ENCODE measurements around the gene NFASC.

The NFASC gene

GRCh38 chr1:205045146-205045545 lies 174.5 kb downstream of the NFASC start:
- Histone ChIP-seq H3K27ac (ENCODE audit: low read length) (no peak overlapping the region), H3K4me3 (ENCODE audit: low read depth in 1 of 2, low read length in 2 of 2) (no peak overlapping the region), H3K27me3 (ENCODE audit: low read depth, low read length) (peaks cover 43% of the 10 kb centered on the region), H3K4me1 (ENCODE audit: control insufficient read depth in 1 of 2, insufficient read depth in 2 of 2, low read length in 2 of 2) (peaks cover 0 to 4% of the 10 kb centered on the region in 2 donors), H3K9me3 (ENCODE audit: control insufficient read depth in 1 of 2, low read length in 2 of 2) (no peaks in the 10 kb centered on the region), H3K36me3 (ENCODE audit: control insufficient read depth in 1 of 2, insufficient read depth in 2 of 2, low read length in 2 of 2) (no peaks in the 10 kb centered on the region)

- H3K36me3 ChIP-seq (ENCODE audit: control insufficient read depth in 1 of 2, insufficient read depth in 2 of 2, low read length in 2 of 2), result no peaks in the 10 kb centered on the region
- no peak overlapping the region for H3K4me3 ChIP-seq (ENCODE audit: low read depth in 1 of 2, low read length in 2 of 2)
- peaks cover 0 to 4% of the 10 kb centered on the region in 2 donors for H3K4me1 ChIP-seq (ENCODE audit: control insufficient read depth in 1 of 2, insufficient read depth in 2 of 2, low read length in 2 of 2)
- H3K27ac ChIP-seq (ENCODE audit: low read length), result no peak overlapping the region
- peaks cover 42% of the 10 kb centered on the region for H3K27me3 ChIP-seq (ENCODE audit: low read depth, low read length)
- H3K9me3 ChIP-seq (ENCODE audit: control insufficient read depth in 1 of 2, low read length in 2 of 2), result no peaks in the 10 kb centered on the region
Measured at GRCh38 chr1:205046870-205047269, 176.2 kb downstream of the NFASC start.

GRCh38 chr1:205047764-205048231 lies 177.1 kb downstream of the NFASC start:
- no peak overlapping the region for H3K4me3 ChIP-seq (ENCODE audit: low read depth in 1 of 2, low read length in 2 of 2)
- no peak overlapping the region for H3K27ac ChIP-seq (ENCODE audit: low read length)
- H3K36me3 ChIP-seq (ENCODE audit: control insufficient read depth in 1 of 2, insufficient read depth in 2 of 2, low read length in 2 of 2), result no peaks in the 10 kb centered on the region
- H3K4me1 ChIP-seq (ENCODE audit: control insufficient read depth in 1 of 2, insufficient read depth in 2 of 2, low read length in 2 of 2), result peaks cover 0 to 4% of the 10 kb centered on the region in 2 donors
- H3K9me3 ChIP-seq (ENCODE audit: control insufficient read depth in 1 of 2, low read length in 2 of 2), result no peaks in the 10 kb centered on the region
- H3K27me3 ChIP-seq (ENCODE audit: low read depth, low read length), result peaks cover 37% of the 10 kb centered on the region

- Histone ChIP-seq H3K9me3 (ENCODE audit: control insufficient read depth in 1 of 2, low read length in 2 of 2) (no peaks in the 10 kb centered on the region), H3K4me1 (ENCODE audit: control insufficient read depth in 1 of 2, insufficient read depth in 2 of 2, low read length in 2 of 2) (no peaks in the 10 kb centered on the region), H3K4me3 (ENCODE audit: low read depth in 1 of 2, low read length in 2 of 2) (no peak overlapping the region), H3K27me3 (ENCODE audit: low read depth, low read length) (peaks cover 34% of the 10 kb centered on the region), H3K36me3 (ENCODE audit: control insufficient read depth in 1 of 2, insufficient read depth in 2 of 2, low read length in 2 of 2) (no peaks in the 10 kb centered on the region), H3K27ac (ENCODE audit: low read length) (no peak overlapping the region)
Measured at GRCh38 chr1:205048382-205048781, 177.7 kb downstream of the NFASC start.

GRCh38 chr1:205049479-205049878 lies 178.8 kb downstream of the NFASC start:
- no peak overlapping the region for H3K4me3 ChIP-seq (ENCODE audit: low read depth in 1 of 2, low read length in 2 of 2)
- peaks cover 24% of the 10 kb centered on the region for H3K27me3 ChIP-seq (ENCODE audit: low read depth, low read length)
- H3K9me3 ChIP-seq (ENCODE audit: control insufficient read depth in 1 of 2, low read length in 2 of 2), result no peaks in the 10 kb centered on the region
- no peak overlapping the region for H3K27ac ChIP-seq (ENCODE audit: low read length)
- H3K36me3 ChIP-seq (ENCODE audit: control insufficient read depth in 1 of 2, insufficient read depth in 2 of 2, low read length in 2 of 2), result no peaks in the 10 kb centered on the region
- H3K4me1 ChIP-seq (ENCODE audit: control insufficient read depth in 1 of 2, insufficient read depth in 2 of 2, low read length in 2 of 2), result no peaks in the 10 kb centered on the region

- no peak overlapping the region for H3K27ac ChIP-seq (ENCODE audit: low read length)
- H3K27me3 ChIP-seq (ENCODE audit: low read depth, low read length), result peaks cover under 1% of the 10 kb centered on the region
- H3K4me1 ChIP-seq (ENCODE audit: control insufficient read depth in 1 of 2, insufficient read depth in 2 of 2, low read length in 2 of 2), result no peaks in the 10 kb centered on the region
- no peak overlapping the region for H3K4me3 ChIP-seq (ENCODE audit: low read depth in 1 of 2, low read length in 2 of 2)
- H3K36me3 ChIP-seq (ENCODE audit: control insufficient read depth in 1 of 2, insufficient read depth in 2 of 2, low read length in 2 of 2), result no peaks in the 10 kb centered on the region
- H3K9me3 ChIP-seq (ENCODE audit: control insufficient read depth in 1 of 2, low read length in 2 of 2), result no peaks in the 10 kb centered on the region
Measured at GRCh38 chr1:205052690-205053089, 182.0 kb downstream of the NFASC start.

- H3K36me3 ChIP-seq (ENCODE audit: control insufficient read depth in 1 of 2, insufficient read depth in 2 of 2, low read length in 2 of 2), result no peaks in the 10 kb centered on the region
- no peaks in the 10 kb centered on the region for H3K9me3 ChIP-seq (ENCODE audit: control insufficient read depth in 1 of 2, low read length in 2 of 2)
- H3K4me3 ChIP-seq (ENCODE audit: low read depth in 1 of 2, low read length in 2 of 2), result no peak overlapping the region
- H3K4me1 ChIP-seq (ENCODE audit: control insufficient read depth in 1 of 2, insufficient read depth in 2 of 2, low read length in 2 of 2), result no peaks in the 10 kb centered on the region
- H3K27ac ChIP-seq (ENCODE audit: low read length), result no peak overlapping the region
- no peaks in the 10 kb centered on the region for H3K27me3 ChIP-seq (ENCODE audit: low read depth, low read length)
Measured at GRCh38 chr1:205053296-205053695, 182.6 kb downstream of the NFASC start.

GRCh38 chr1:205054013-205054412 lies 183.4 kb downstream of the NFASC start:
- H3K4me1 ChIP-seq (ENCODE audit: control insufficient read depth in 1 of 2, insufficient read depth in 2 of 2, low read length in 2 of 2), result no peaks in the 10 kb centered on the region
- H3K9me3 ChIP-seq (ENCODE audit: control insufficient read depth in 1 of 2, low read length in 2 of 2), result no peaks in the 10 kb centered on the region
- H3K36me3 ChIP-seq (ENCODE audit: control insufficient read depth in 1 of 2, insufficient read depth in 2 of 2, low read length in 2 of 2), result no peaks in the 10 kb centered on the region
- no peak overlapping the region for H3K27ac ChIP-seq (ENCODE audit: low read length)
- H3K27me3 ChIP-seq (ENCODE audit: low read depth, low read length), result no peaks in the 10 kb centered on the region
- H3K4me3 ChIP-seq (ENCODE audit: low read depth in 1 of 2, low read length in 2 of 2), result no peak overlapping the region

- H3K36me3 ChIP-seq (ENCODE audit: control insufficient read depth in 1 of 2, insufficient read depth in 2 of 2, low read length in 2 of 2), result no peaks in the 10 kb centered on the region
- H3K4me1 ChIP-seq (ENCODE audit: control insufficient read depth in 1 of 2, insufficient read depth in 2 of 2, low read length in 2 of 2), result no peaks in the 10 kb centered on the region
- H3K27ac ChIP-seq (ENCODE audit: low read length), result no peak overlapping the region
- no peak overlapping the region for H3K4me3 ChIP-seq (ENCODE audit: low read depth in 1 of 2, low read length in 2 of 2)
- H3K27me3 ChIP-seq (ENCODE audit: low read depth, low read length), result no peaks in the 10 kb centered on the region
- H3K9me3 ChIP-seq (ENCODE audit: control insufficient read depth in 1 of 2, low read length in 2 of 2), result no peaks in the 10 kb centered on the region
Measured at GRCh38 chr1:205056188-205056611, 185.5 kb downstream of the NFASC start.

GRCh38 chr1:205056956-205057568 lies 186.4 kb downstream of the NFASC start:
- Histone ChIP-seq H3K27me3 (ENCODE audit: low read depth, low read length) (no peaks in the 10 kb centered on the region), H3K4me3 (ENCODE audit: low read depth in 1 of 2, low read length in 2 of 2) (no peak overlapping the region), H3K4me1 (ENCODE audit: control insufficient read depth in 1 of 2, insufficient read depth in 2 of 2, low read length in 2 of 2) (peaks cover 0 to 8% of the 10 kb centered on the region in 2 donors), H3K9me3 (ENCODE audit: control insufficient read depth in 1 of 2, low read length in 2 of 2) (no peaks in the 10 kb centered on the region), H3K27ac (ENCODE audit: low read length) (no peak overlapping the region), H3K36me3 (ENCODE audit: control insufficient read depth in 1 of 2, insufficient read depth in 2 of 2, low read length in 2 of 2) (no peaks in the 10 kb centered on the region)

GRCh38 chr1:205057808-205058575 lies 187.3 kb downstream of the NFASC start:
- Histone ChIP-seq H3K4me3 (ENCODE audit: low read depth in 1 of 2, low read length in 2 of 2) (no peak overlapping the region), H3K27ac (ENCODE audit: low read length) (no peak overlapping the region), H3K9me3 (ENCODE audit: control insufficient read depth in 1 of 2, low read length in 2 of 2) (no peaks in the 10 kb centered on the region), H3K36me3 (ENCODE audit: control insufficient read depth in 1 of 2, insufficient read depth in 2 of 2, low read length in 2 of 2) (no peaks in the 10 kb centered on the region), H3K27me3 (ENCODE audit: low read depth, low read length) (no peaks in the 10 kb centered on the region), H3K4me1 (ENCODE audit: control insufficient read depth in 1 of 2, insufficient read depth in 2 of 2, low read length in 2 of 2) (peaks cover 0 to 8% of the 10 kb centered on the region in 2 donors)
